ENCODE data around the gene FAM193B.

GRCh38 chr5:177603631-177604030, 49.3 kb upstream of the FAM193B start:
- TF ChIP-seq GATA3 (IDR thresholded peaks at IDR 0.05; ENCODE audit: low read depth, low read length) (no peak), GATA2 (IDR thresholded peaks at IDR 0.05; ENCODE audit: low read depth, low read length) (no peak)
